T-helper 1 cell treated with Interleukin-12 subunit alpha and Interleukin-12 subunit beta and Interleukin-4 antibody, amounts not matched to agents 30 μg/mL and 1 μg/mL, for 36 hours (primary cell): ENCODE measurements around the gene NLRP9.

Experiments
- H3K27ac Mint-ChIP-seq: one replicate; pipeline ENCODE4 v1.8.0; 2021; ENCODE audit warnings: mild to moderate bottlenecking, mixed read lengths
- H3K27me3 Mint-ChIP-seq: one replicate; pipeline ENCODE4 v1.8.0; 2021; ENCODE audit warnings: low read depth, mixed read lengths
- H3K36me3 Mint-ChIP-seq: one replicate; pipeline ENCODE4 v1.8.0; 2021; ENCODE audit warnings: low read depth, mixed read lengths
- H3K4me1 Mint-ChIP-seq: one replicate; pipeline ENCODE4 v1.8.0; 2021; ENCODE audit warnings: low read depth, mixed read lengths
- H3K4me3 Mint-ChIP-seq: one replicate; pipeline ENCODE4 v1.8.0; 2021; ENCODE audit warnings: mild to moderate bottlenecking, moderate library complexity, mixed read lengths
- H3K9me3 Mint-ChIP-seq: one replicate; pipeline ENCODE4 v1.8.0; 2021; ENCODE audit warnings: mixed read lengths

The NLRP9 gene

GRCh38 chr19:55696301-55697068, 41.7 kb downstream of the NLRP9 start:
- Mint-ChIP-seq H3K9me3 (no peaks in the 10 kb centered on the region), H3K27ac (no peak overlapping the region), H3K4me1 (no peaks in the 10 kb centered on the region), H3K36me3 (peaks cover 11% of the 10 kb centered on the region), H3K27me3 (no peaks in the 10 kb centered on the region), H3K4me3 (no peak overlapping the region)

DNA sequence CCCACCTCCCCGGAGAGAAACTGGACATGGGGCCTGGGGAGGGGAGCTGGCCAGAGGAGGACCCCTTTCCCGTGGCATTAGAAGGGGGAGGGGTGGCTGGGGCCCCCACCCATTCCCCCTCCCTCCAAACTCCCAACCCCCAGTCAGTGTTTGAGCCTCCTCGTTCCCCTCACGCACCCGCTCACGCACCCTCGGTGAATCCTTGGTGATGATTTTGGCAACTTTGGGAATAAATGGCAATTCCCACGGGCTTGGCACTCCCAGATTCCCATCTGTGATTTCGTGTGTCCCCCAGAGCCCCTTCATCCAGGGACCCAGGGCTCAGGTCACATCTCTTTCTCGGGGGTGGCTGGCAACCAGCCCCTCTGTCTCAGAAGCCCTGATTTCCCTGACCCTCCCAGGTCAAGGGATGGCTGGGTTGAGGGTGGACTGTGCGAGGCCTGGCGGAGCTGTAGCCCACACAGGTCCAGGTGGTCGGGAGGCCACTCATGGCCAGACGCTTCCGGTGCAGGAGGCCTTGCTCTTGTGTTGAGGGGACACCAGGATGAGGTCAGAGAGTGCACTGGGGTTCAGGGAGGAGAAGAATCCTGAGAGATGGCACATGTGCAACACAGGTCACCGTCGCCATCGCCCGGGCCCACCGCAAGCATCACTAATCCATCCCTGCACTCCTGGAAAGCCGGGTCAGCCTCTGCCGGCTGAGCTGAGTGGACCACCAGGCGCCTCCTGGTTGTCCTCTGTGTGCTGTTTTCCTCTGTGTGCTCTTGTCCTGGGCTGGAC, 42.5 kb downstream of the NLRP9 start:
- Mint-ChIP-seq H3K4me1 (no peaks in the 10 kb centered on the region), H3K9me3 (no peaks in the 10 kb centered on the region), H3K27ac (no peak overlapping the region), H3K4me3 (no peak overlapping the region), H3K36me3 (peaks cover 11% of the 10 kb centered on the region), H3K27me3 (no peaks in the 10 kb centered on the region)

DNA sequence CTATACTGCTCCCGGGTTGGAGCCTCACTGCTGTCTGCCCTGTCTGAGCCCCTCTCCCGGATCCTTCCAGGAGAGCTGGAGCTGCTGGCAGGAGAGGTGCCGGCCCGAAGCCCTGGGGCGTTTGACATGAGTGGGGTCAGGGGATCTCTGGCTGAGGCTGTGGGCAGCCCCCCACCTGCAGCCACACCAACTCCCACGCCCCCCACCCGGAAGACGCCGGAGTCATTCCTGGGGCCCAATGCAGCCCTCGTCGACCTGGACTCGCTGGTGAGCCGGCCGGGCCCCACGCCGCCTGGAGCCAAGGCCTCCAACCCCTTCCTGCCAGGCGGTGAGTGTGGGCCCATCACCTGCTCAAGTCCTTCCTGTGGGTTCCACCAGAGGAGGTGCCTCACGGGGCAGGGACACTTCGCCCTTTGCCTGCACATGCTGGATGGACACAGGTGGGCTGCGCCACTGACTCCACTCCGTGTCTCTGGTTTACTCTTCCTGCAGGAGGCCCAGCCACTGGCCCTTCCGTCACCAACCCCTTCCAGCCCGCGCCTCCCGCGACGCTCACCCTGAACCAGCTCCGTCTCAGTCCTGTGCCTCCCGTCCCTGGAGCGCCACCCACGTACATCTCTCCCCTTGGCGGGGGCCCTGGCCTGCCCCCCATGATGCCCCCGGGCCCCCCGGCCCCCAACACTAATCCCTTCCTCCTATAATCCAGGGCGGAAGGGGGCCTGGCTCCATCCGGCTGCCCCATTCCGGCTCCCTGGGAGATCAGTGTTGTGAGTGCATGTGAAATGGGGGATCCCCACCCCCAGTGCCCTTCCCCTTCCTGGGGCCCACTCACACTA, 43.3 kb downstream of the NLRP9 start:
- Mint-ChIP-seq H3K4me3 (no peak overlapping the region), H3K36me3 (peaks cover 11% of the 10 kb centered on the region), H3K27ac (no peak overlapping the region), H3K27me3 (no peaks in the 10 kb centered on the region), H3K4me1 (no peaks in the 10 kb centered on the region), H3K9me3 (no peaks in the 10 kb centered on the region)

GRCh38 chr19:55694241-55694655, 44.0 kb downstream of the NLRP9 start:
- Mint-ChIP-seq H3K4me1 (no peaks in the 10 kb centered on the region), H3K36me3 (peaks cover 11% of the 10 kb centered on the region), H3K27me3 (no peaks in the 10 kb centered on the region), H3K4me3 (no peak overlapping the region), H3K27ac (no peak overlapping the region), H3K9me3 (no peaks in the 10 kb centered on the region)

DNA sequence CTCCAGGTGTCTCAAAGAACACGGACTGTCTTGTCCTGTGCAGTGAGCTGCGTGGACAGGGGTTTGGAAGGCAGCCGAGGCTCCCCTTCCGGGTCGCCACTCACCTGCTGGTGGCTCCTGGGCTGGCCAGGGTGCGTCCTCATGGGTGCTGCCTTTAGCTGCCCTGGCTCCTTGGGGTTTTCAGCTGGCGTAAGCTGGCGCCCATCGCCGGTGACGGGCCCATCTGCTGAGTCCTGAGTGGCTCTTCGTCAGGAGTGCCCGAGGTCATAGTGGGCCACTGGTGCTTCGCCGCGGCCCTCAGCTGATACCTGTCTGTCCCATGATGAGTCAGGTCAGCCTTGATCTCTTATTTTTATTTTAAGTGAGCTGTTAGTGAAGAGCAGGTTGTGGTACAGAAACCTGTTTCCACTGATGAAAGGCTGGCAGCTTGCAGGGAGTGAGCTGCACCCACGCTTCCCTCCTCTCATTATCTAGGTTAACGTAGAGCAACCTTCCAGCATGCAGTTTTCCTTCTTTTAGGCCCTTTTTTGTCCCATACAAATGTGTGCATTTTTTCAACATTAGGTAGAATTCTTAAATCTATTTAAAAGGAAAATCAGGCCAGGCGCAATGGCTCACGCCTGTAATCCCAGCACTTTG, 44.7 kb downstream of the NLRP9 start:
- H3K4me3 Mint-ChIP-seq: no peak overlapping the region
- H3K27ac Mint-ChIP-seq: no peak overlapping the region
- H3K27me3 Mint-ChIP-seq: no peaks in the 10 kb centered on the region
- H3K9me3 Mint-ChIP-seq: no peaks in the 10 kb centered on the region
- no peaks in the 10 kb centered on the region for H3K4me1 Mint-ChIP-seq
- peaks cover 11% of the 10 kb centered on the region for H3K36me3 Mint-ChIP-seq

- Mint-ChIP-seq H3K36me3 (peaks cover 10% of the 10 kb centered on the region), H3K4me1 (no peaks in the 10 kb centered on the region)
Measured at GRCh38 chr19:55692681-55693081, 45.5 kb downstream of the NLRP9 start.

DNA sequence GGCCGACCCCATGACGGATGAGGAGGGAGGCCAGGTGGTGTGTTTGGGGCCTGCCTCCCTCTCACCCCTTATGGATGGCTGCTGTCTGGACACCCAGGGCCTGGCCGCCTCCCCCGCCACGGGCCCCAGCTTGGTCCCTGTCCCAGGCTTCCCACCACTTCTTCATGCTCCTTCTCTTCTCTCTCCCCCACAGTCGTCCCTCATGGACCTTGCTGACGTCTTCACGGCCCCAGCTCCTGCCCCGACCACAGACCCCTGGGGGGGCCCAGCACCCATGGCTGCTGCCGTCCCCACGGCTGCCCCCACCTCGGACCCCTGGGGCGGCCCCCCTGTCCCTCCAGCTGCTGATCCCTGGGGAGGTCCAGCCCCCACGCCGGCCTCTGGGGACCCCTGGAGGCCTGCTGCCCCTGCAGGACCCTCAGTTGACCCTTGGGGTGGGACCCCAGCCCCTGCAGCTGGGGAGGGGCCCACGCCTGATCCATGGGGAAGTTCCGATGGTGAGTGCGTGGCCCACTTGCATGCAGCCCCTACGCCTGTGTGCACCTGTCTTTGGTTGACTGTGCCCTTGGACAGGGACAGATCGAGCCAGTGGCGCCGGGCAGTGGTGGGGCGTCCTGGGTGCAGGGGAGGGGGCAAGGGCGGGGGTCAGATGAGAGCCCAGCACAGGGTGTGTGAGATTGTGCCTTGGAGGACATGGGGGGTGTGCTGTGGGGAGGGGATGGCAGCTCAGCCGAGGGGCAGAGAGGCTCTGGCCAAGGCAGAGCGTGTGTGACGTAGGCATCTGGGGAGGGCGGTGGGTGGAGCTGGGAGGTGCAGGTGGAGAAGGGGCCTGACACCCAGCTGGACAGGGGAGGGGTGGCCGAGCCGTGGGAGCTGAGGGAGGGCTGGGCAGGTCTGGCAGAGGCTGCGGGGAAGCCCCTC, 46.4 kb downstream of the NLRP9 start:
- H3K4me1 Mint-ChIP-seq: no peaks in the 10 kb centered on the region
- H3K4me3 Mint-ChIP-seq: no peak overlapping the region
- H3K27me3 Mint-ChIP-seq: no peaks in the 10 kb centered on the region
- H3K36me3 Mint-ChIP-seq: peaks cover 8% of the 10 kb centered on the region
- H3K9me3 Mint-ChIP-seq: no peaks in the 10 kb centered on the region
- H3K27ac Mint-ChIP-seq: no peak overlapping the region

More at GRCh38 chr19:55692681-55693081, 45.5 kb downstream of the NLRP9 start:
- Mint-ChIP-seq H3K9me3 (no peaks in the 10 kb centered on the region), H3K27me3 (no peaks in the 10 kb centered on the region), H3K4me3 (no peak overlapping the region), H3K27ac (no peak overlapping the region)

GRCh38 chr19:55690769-55691545, 47.2 kb downstream of the NLRP9 start:
- peaks cover 2% of the 10 kb centered on the region for H3K4me1 Mint-ChIP-seq
- no peak overlapping the region for H3K27ac Mint-ChIP-seq
- H3K27me3 Mint-ChIP-seq: no peaks in the 10 kb centered on the region
- H3K9me3 Mint-ChIP-seq: no peaks in the 10 kb centered on the region
- H3K36me3 Mint-ChIP-seq: peaks cover 9% of the 10 kb centered on the region
- H3K4me3 Mint-ChIP-seq: no peak overlapping the region

DNA sequence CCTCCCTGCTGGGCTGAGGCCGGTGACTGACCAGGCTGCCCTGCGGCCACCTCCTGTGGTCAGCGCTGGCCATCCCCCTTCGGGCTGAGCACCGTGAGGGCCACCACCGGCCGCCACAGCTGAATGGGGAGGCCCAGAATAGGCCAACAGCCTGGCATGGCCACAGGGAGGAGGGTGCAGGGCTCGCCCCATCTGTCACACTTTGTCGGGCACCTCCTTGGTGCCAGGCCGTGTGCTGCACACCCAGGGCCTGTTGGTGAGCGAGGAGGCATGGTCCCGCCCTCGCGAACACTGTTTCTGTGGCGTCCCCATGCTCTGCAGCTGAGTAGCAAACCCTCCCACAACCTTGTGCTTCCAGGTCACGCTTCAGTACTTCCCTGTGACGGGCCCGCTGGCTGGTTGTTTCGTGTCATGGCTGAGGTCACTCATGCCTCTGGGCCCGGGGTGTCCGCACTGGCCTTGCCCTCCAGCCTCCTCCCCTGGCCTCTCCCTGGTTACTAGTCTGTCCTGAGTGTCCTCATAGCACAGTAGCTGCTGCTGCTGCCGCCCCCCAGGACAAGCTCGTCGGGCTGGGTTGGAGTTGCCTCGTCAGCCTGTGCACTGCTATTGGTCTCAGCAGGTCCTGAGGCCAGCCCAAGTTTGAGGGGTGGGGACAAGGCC, 48.0 kb downstream of the NLRP9 start:
- peaks cover 11% of the 10 kb centered on the region for H3K36me3 Mint-ChIP-seq
- peaks cover 2% of the 10 kb centered on the region for H3K4me1 Mint-ChIP-seq
- no peaks in the 10 kb centered on the region for H3K27me3 Mint-ChIP-seq
- H3K27ac Mint-ChIP-seq: no peak overlapping the region
- H3K4me3 Mint-ChIP-seq: no peak overlapping the region
- no peaks in the 10 kb centered on the region for H3K9me3 Mint-ChIP-seq

- peaks cover 2% of the 10 kb centered on the region for H3K4me1 Mint-ChIP-seq
- no peaks in the 10 kb centered on the region for H3K9me3 Mint-ChIP-seq
- H3K4me3 Mint-ChIP-seq: no peak overlapping the region
- no peaks in the 10 kb centered on the region for H3K27me3 Mint-ChIP-seq
- H3K27ac Mint-ChIP-seq: no peak overlapping the region
- peaks cover 11% of the 10 kb centered on the region for H3K36me3 Mint-ChIP-seq
Measured at GRCh38 chr19:55689411-55690108, 48.6 kb downstream of the NLRP9 start.

DNA sequence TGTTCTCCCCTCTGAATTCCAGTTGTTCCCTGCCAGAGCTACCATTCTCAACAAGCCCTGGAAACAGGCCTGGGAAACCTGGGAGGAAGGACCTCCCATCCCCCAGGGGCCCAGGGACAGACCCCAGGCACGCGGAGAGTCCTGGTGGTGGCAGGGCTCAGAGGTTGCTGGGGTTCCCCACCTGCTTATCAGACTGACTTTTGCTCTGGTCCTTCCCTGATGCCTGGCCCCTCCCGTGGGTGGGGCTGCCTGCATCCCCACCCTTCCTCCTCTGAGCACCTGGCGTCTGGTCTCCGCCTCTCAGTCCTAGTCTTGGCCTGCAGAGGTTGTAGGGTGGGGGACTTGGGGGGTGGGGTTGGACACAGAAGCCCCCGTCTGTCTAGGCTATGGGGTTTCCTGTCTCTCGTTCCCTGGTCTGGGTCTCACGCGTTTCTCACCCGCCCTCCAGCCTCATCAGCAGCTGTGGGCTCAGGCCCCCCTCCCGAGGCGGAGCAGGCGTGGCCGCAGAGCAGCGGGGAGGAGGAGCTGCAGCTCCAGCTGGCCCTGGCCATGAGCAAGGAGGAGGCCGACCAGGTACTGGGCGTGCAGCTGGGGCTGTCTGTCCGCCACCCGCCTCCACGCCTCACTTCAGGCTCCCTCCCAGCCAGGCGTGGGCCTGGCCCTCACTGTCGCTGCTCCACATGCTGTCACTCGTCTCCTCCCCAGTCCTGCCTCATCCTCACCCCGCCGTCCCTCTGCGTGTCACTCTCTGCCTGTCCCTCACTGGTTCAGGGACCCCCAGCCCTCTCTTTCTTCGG, 49.6 kb downstream of the NLRP9 start:
- Mint-ChIP-seq H3K36me3 (peaks cover 10% of the 10 kb centered on the region), H3K27ac (no peak overlapping the region), H3K4me1 (peaks cover 2% of the 10 kb centered on the region)

More for the DNA sequence above, 49.6 kb downstream of the NLRP9 start:
- H3K4me3 Mint-ChIP-seq: no peak overlapping the region
- H3K9me3 Mint-ChIP-seq: no peaks in the 10 kb centered on the region
- no peaks in the 10 kb centered on the region for H3K27me3 Mint-ChIP-seq
